ENCODE data around the gene RCVRN. TPM values are rescaled to one million over a fixed set of nuclear protein-coding genes. Genes with fewer than 3 reads are reported as not detected.

The RCVRN gene
- total RNA-seq, 1 experiment from 2014 or later, result not detected

DNA sequence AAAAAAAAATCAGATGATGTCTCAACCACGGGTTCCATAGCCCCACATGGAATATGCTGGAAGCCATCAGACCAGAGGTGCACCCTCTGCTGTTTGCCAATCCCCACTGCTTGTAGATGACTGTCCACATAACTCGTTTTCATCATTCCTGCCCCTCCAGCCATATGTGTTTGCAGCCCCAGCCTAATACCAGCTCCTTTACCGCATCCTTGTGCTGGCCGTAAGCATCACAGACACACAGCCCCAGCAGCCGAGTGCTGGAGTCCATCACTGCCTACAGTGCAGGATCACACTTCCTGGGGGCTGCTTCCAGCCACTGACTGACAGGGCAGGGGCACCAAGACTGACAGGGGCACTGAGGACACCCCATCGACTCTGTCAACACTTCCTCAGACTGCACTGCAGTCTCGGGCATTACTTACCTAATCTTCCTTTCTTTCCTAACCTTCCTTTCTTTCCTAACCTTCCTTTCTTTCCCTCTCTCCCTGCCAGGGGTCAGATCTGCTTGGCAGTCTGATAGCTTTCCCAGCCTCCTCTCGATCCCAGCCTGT is 5.0 kb downstream of the RCVRN start:
- Histone ChIP-seq H3K4me2 (ENCODE audit: insufficient read depth, insufficient read length, low read length) (no peak overlapping the region), H3K18ac (ENCODE audit: insufficient read length, low read depth, low read length) (no peak overlapping the region), H2BK12ac (ENCODE audit: insufficient read length, low read depth, low read length) (no peak overlapping the region), H3K9ac (ENCODE audit: extremely low read depth, insufficient read length, low read length) (no peak overlapping the region), H3K4ac (ENCODE audit: low read depth, low read length) (no peak overlapping the region), H3K23ac (ENCODE audit: insufficient read length, low read depth, low read length) (no peak overlapping the region), H2BK5ac (ENCODE audit: insufficient read length, low read length) (no peak overlapping the region), H3K9me3 (ENCODE audit: control insufficient read depth, low read depth, low read length) (no peaks in the 10 kb centered on the region), H4K8ac (replicated peaks; ENCODE audit: insufficient read length, low read depth, low read length) (no peak overlapping the region), H3K27me3 (ENCODE audit: insufficient read depth, low read length) (no peaks in the 10 kb centered on the region; the same call in 1 of the 2 replicates), H2AFZ (ENCODE audit: low read length) (no peak overlapping the region), H3K14ac (ENCODE audit: insufficient read depth, low read length) (no peak overlapping the region; the same call in 1 of the 2 replicates), H2BK15ac (ENCODE audit: low read depth, low read length) (no peak overlapping the region), H2AK5ac (ENCODE audit: insufficient read length, low read length) (no peak overlapping the region), H3K79me1 (ENCODE audit: insufficient read depth, low read depth, low read length, poor library complexity, severe bottlenecking) (no peaks in the 10 kb centered on the region), H2BK20ac (ENCODE audit: low read depth, low read length, poor library complexity, severe bottlenecking) (no peak overlapping the region), H4K5ac (ENCODE audit: insufficient read length, low read depth, low read length) (no peak overlapping the region), H4K20me1 (ENCODE audit: control insufficient read depth, insufficient read depth, insufficient read length) (no peaks in the 10 kb centered on the region), H3K4me1 (ENCODE audit: insufficient read depth, low read length) (no peaks in the 10 kb centered on the region), H3T11ph (ENCODE audit: low read length) (no peak overlapping the region), H4K91ac (ENCODE audit: insufficient read length, low read depth, low read length) (no peak overlapping the region), H3K27ac (ENCODE audit: insufficient read length, low read depth, low read length) (no peak overlapping the region), H3K56ac (ENCODE audit: insufficient read length, low read depth, low read length) (no peak overlapping the region), H2BK120ac (ENCODE audit: low read depth, low read length, poor library complexity, severe bottlenecking) (no peak overlapping the region), H3K79me2 (ENCODE audit: insufficient read depth, low read length) (no peaks in the 10 kb centered on the region), H3K23me2 (ENCODE audit: insufficient read length, low read depth, low read length, poor library complexity, severe bottlenecking) (no peaks in the 10 kb centered on the region)
- Mint-ChIP-seq H3K27me3 (ENCODE audit: low read depth) (peaks cover 3% of the 10 kb centered on the region), H3K4me1 (peaks cover 5 to 29% of the 10 kb centered on the region in 2 experiments; a peak in 3 of 4 replicates), H3K27ac (peak overlapping the region in 1 of 3 experiments; percentile 68; a peak in 3 of 7 replicates), H3K36me3 (ENCODE audit: insufficient read depth in 1 of 3, low read depth in 3 of 3) (no peaks in the 10 kb centered on the region), H3K9me3 (no peaks in the 10 kb centered on the region), H3K4me3 (no peak overlapping the region)
- WGBS (ENCODE audit: extremely low coverage, insufficient read length, low lambda C conversion rate), result no CpG with 5 or more reads among the region's 8 CpGs
- TF ChIP-seq, protein P1, sequence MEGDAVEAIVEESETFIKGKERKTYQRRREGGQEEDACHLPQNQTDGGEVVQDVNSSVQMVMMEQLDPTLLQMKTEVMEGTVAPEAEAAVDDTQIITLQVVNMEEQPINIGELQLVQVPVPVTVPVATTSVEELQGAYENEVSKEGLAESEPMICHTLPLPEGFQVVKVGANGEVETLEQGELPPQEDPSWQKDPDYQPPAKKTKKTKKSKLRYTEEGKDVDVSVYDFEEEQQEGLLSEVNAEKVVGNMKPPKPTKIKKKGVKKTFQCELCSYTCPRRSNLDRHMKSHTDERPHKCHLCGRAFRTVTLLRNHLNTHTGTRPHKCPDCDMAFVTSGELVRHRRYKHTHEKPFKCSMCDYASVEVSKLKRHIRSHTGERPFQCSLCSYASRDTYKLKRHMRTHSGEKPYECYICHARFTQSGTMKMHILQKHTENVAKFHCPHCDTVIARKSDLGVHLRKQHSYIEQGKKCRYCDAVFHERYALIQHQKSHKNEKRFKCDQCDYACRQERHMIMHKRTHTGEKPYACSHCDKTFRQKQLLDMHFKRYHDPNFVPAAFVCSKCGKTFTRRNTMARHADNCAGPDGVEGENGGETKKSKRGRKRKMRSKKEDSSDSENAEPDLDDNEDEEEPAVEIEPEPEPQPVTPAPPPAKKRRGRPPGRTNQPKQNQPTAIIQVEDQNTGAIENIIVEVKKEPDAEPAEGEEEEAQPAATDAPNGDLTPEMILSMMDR (conservative IDR thresholded peaks at IDR 0.05), result no peak
- no peak for DNase-seq

Data from H9 (cell line).